Heart left ventricle (tissue), 16 donors: Measurements from ENCODE around the gene RNF13. TPM values are rescaled to one million over a fixed set of nuclear protein-coding genes. Genes with fewer than 3 reads are reported as not detected.
A peak's percentile ranks its signal among the peaks of the same experiment; 100 is the strongest.

ENCODE experiments used
- ATAC-seq, 4 donors: fragments of 200-7000 bp; cut with Tn5 transposase; one replicate each; pipeline ENCODE4 v1.9.1; 2020 to 2022; ENCODE audit warnings: moderate library complexity in 4 of 4, mild to moderate bottlenecking in 3 of 4, moderate number of reproducible peaks in 1 of 4
- DNase-seq, 5 donors: peaks; one replicate each; pipeline ENCODE4 v3.0.0-alpha.2; 2020
- H3K27ac ChIP-seq, 12 donors: fragments of 200-600 bp; sonication (generic) in 4 of 12; one replicate each; pipeline versions ENCODE4 v1.5.0 to v1.8.0; 2016 to 2022; ENCODE audit warnings: mild to moderate bottlenecking in 2 of 12
- H3K27me3 ChIP-seq, 9 donors: fragments of 200-600 bp; sonication (generic) in 2 of 9; one replicate each; pipeline versions ENCODE4 v1.5.1 to v1.8.0; 2016 to 2022; ENCODE audit warnings: mild to moderate bottlenecking in 3 of 9
- H3K36me3 ChIP-seq, 9 donors: fragments of 200-600 bp; sonication (generic) in 2 of 9; one replicate each; pipeline versions ENCODE4 v1.5.0 to v1.8.0; 2018 to 2022; ENCODE audit warnings: mild to moderate bottlenecking in 2 of 9
- H3K4me1 ChIP-seq, 12 donors: fragments of 200-600 bp; sonication (generic) in 4 of 12; one replicate each; pipeline versions ENCODE4 v1.5.0 to v1.8.0; 2016 to 2022; ENCODE audit warnings: mild to moderate bottlenecking in 3 of 12
- H3K4me3 ChIP-seq, 12 donors: fragments of 200-600 bp; sonication (generic) in 4 of 12; one replicate each; pipeline versions ENCODE4 v1.5.0 to v1.8.0; 2017 to 2022; ENCODE audit warnings: mild to moderate bottlenecking in 9 of 12, moderate library complexity in 4 of 12
- H3K9me3 ChIP-seq, 12 donors: fragments of 200-600 bp; sonication (generic) in 4 of 12; one replicate each; pipeline versions ENCODE4 v1.5.0 to v1.8.0; 2016 to 2022; ENCODE audit warnings: mild to moderate bottlenecking in 1 of 12
- POLR2A ChIP-seq, 2 donors: fragments of 450-650 bp; IDR thresholded peaks; one replicate each; pipeline ENCODE4 v1.6.1; 2017; ENCODE audit warnings: antibody characterized with exemption in 2 of 2, mild to moderate bottlenecking in 2 of 2, moderate library complexity in 2 of 2
- WGBS, 4 donors: extraction: QIAGEN DNeasy Blood & Tissue Kit in 2 of 4; methylation state at CpG; one replicate each; pipeline versions ENCODE4 v1.1.5 to v1.1.7; 2013 to 2018; 5-methylcytosine and 5-hydroxymethylcytosine counted together
- intact Hi-C, 10 donors: fragments of 100-400 bp; cut with DNase I; formaldehyde crosslinking; loops; one replicate each; pipeline versions ENCODE4 v1.11.1 to v1.14.2; 2022
- polyA plus RNA-seq, 2 donors: library from polyadenylated mRNA; stranded (reverse); fragments of 200-250 nt; gene quantifications; one replicate each; pipeline ENCODE4 v1.2.3, GENCODE V29; 2013
- total RNA-seq, 9 donors: library from RNA; depleted of rRNA in 2 of 9; stranded (reverse); fragments of >200 nt in 2 of 9; fragmentation: NEBNext Ultra II Directional in 3 of 9; extraction: Animal tissue kit (Norgen Biotek cat#: 25700) in 3 of 9; gene quantifications; one replicate each; pipeline versions ENCODE4 v1.1.0 to v1.2.4, GENCODE V29; 2016 to 2023
- TF ChIP-seq, protein P1 (sequence below), 12 donors: fragments of 200-600 bp; sonication (generic) in 4 of 12; IDR thresholded peaks; one replicate each; pipeline versions ENCODE4 v1.5.0 to v1.8.0; 2018 to 2022; ENCODE audit warnings: antibody characterized with exemption in 12 of 12, mild to moderate bottlenecking in 5 of 12
- donor health status: ischemic (EF 13 %, LVEDD 7.1; RV severe dilation, severe dysfunction).
- donor health status: healthy with polysubstance abuse.
- donor health status: DM: no; HTN: yes; CAD: no.
- donor health status: DM: no; HTN: no; CAD: no.
- donor health status: ischemic (EF 25% LVEDD 6.9; RV normal size, moderate dysfunction).
- donor health status: ischemic (EF 25% LVEDD 5.7; RV mildly dilated, moderate dysfunction).
- donor health status: healthy.
- donor health status: DM: yes; HTN: yes; CAD: no.
- donor health status: ischemic (EF 35%, LVEDD 5.7; RV mildly dilated, moderate dysfunction).
- donor health status: nonischemic (EF 11% LVEDD 7.7; RV severe dilation, severe dysfunction).
- donor health status: DM: yes; HTN: yes; CAD: no.
- donor health status: PGD.
- donor health status: ischemic (EF 29% LVEDD 5.4; RV normal size, mild dysfunction).
- donor health status: nonischemic (EF 23%, LVEDD 6.1; RV moderate dilation, normal function).

Gene RNF13
- total and polyA plus RNA-seq, 11 donors: 21.4 to 77.6 (median 55.1) TPM

GRCh38 chr3:149781211-149781610 is 31.8 kb upstream of the RNF13 start:
- H3K36me3 ChIP-seq: no peaks in the 10 kb centered on the region
- WGBS, 4 donors: 76 to 83% (median 79%) methylated on average over 4 of the region's 4 CpGs
- DNase-seq (no peak), ATAC-seq (no peak)
- H3K9me3 ChIP-seq: no peaks in the 10 kb centered on the region
- intact Hi-C loops: no loop called here
- no peak overlapping the region for H3K4me3 ChIP-seq
- no peaks in the 10 kb centered on the region for H3K27me3 ChIP-seq
- H3K27ac ChIP-seq: peak overlapping the region in 2 of 12 donors; percentile 28 to 80
- H3K4me1 ChIP-seq: peaks cover 0 to 37% (median 0%) of the 10 kb centered on the region in 12 donors
- TF ChIP-seq POLR2A (IDR thresholded peaks at IDR 0.05): no peak
- TF ChIP-seq, protein P1, sequence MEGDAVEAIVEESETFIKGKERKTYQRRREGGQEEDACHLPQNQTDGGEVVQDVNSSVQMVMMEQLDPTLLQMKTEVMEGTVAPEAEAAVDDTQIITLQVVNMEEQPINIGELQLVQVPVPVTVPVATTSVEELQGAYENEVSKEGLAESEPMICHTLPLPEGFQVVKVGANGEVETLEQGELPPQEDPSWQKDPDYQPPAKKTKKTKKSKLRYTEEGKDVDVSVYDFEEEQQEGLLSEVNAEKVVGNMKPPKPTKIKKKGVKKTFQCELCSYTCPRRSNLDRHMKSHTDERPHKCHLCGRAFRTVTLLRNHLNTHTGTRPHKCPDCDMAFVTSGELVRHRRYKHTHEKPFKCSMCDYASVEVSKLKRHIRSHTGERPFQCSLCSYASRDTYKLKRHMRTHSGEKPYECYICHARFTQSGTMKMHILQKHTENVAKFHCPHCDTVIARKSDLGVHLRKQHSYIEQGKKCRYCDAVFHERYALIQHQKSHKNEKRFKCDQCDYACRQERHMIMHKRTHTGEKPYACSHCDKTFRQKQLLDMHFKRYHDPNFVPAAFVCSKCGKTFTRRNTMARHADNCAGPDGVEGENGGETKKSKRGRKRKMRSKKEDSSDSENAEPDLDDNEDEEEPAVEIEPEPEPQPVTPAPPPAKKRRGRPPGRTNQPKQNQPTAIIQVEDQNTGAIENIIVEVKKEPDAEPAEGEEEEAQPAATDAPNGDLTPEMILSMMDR (IDR thresholded peaks at IDR 0.05): no peak

GRCh38 chr3:149781741-149782140 is 31.3 kb upstream of the RNF13 start:
- WGBS, 4 donors: 74 to 97% (median 93%) methylated on average over 3 of the region's 3 CpGs
- intact Hi-C loops: no loop called here
- no peaks in the 10 kb centered on the region for H3K27me3 ChIP-seq
- H3K4me1 ChIP-seq: peaks cover 0 to 37% (median 0%) of the 10 kb centered on the region in 12 donors
- DNase-seq (no peak), ATAC-seq (no peak)
- TF ChIP-seq POLR2A (IDR thresholded peaks at IDR 0.05): no peak
- TF ChIP-seq, protein P1 (IDR thresholded peaks at IDR 0.05): no peak
- H3K4me3 ChIP-seq: no peak overlapping the region
- no peaks in the 10 kb centered on the region for H3K36me3 ChIP-seq
- H3K9me3 ChIP-seq: no peaks in the 10 kb centered on the region
- peak overlapping the region in 1 of 12 donors; percentile 80 for H3K27ac ChIP-seq

DNA sequence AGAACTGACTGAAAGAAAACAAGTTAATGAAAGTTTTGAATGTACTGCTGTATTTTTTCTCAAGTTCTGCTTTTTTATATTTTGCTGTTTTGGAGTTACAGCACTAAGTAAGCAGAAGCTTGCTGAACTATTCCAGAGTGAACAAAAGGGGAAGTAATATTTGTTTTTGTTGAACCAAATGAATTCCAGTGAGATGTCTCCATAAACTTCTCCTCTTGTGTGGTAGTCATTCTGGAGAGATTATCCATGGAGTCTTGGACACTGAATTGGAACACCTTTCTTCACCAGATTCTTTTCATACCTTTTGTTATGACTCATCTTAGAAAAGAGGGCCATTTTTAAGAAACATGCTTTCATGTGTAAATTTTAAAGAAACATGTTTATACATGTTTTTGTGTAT is 29.4 kb upstream of the RNF13 start:
- no peaks in the 10 kb centered on the region for H3K27me3 ChIP-seq
- no peak overlapping the region for H3K4me3 ChIP-seq
- DNase-seq: no peak
- intact Hi-C loops: no loop called here
- H3K27ac ChIP-seq: peak overlapping the region in 3 of 12 donors; percentile 17 to 80 (median 28)
- TF ChIP-seq, protein P1 (IDR thresholded peaks at IDR 0.05): no peak
- TF ChIP-seq POLR2A (IDR thresholded peaks at IDR 0.05): no peak
- H3K4me1 ChIP-seq: peaks cover 0 to 37% (median 0%) of the 10 kb centered on the region in 12 donors
- no peaks in the 10 kb centered on the region for H3K9me3 ChIP-seq
- ATAC-seq: peak in 1 of 4 donors; percentile 45
- no peaks in the 10 kb centered on the region for H3K36me3 ChIP-seq

DNA sequence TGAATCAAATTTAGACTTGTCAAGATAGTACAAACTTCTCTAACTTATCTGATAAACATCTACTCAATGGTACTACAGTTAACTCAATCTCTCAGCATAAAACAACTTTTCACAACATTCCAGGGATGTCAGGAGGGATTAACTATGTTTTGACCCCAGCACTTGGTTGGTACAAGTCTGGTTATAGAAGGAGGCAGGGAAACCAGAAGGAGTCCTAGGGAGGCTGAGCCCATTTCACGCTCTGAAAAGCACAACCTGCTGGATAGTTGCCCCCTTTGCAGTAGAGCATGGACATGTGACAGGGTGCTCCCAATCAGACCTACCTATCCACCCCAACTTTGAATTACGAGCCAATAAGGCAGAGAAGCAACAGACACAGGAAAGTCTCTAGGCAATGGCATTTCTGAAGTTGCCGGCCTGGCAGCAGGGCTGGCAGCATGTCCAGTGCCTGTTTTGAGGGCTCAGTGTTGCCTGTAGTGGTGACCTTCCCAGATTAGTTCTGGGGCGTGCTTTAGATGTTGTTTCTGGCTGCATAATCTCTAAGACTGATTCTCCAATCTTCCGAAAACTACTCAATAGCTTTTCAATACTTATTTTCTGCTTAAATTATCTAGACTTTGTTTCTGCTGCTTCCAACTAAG is 28.8 kb upstream of the RNF13 start:
- no peaks in the 10 kb centered on the region for H3K27me3 ChIP-seq
- no peaks in the 10 kb centered on the region for H3K36me3 ChIP-seq
- TF ChIP-seq, protein P1 (IDR thresholded peaks at IDR 0.05): no peak
- no peak for TF ChIP-seq POLR2A (IDR thresholded peaks at IDR 0.05)
- no peak overlapping the region for H3K4me3 ChIP-seq
- peak in 1 of 5 donors; percentile 39 for DNase-seq
- peak overlapping the region in 2 of 12 donors; percentile 17 to 80 for H3K27ac ChIP-seq
- ATAC-seq: peak in 3 of 4 donors; percentile 55 to 62 (median 56)
- intact Hi-C loops: no loop called here
- no peaks in the 10 kb centered on the region for H3K9me3 ChIP-seq
- WGBS, 4 donors: 68 to 86% (median 79%) methylated on average over 5 of the region's 5 CpGs
- peaks cover 0 to 37% (median 0%) of the 10 kb centered on the region in 12 donors for H3K4me1 ChIP-seq
